Bronchus fibroblast of lung (primary cell): ENCODE results near the gene SSRP1. TPM values are rescaled to one million over a fixed set of nuclear protein-coding genes. Genes with fewer than 3 reads are reported as not detected.

ENCODE experiments used
- total RNA-seq: library from RNA; depleted of rRNA; stranded (reverse); fragments of >200 nt; gene quantifications from 2 replicates; pipeline ENCODE4 v1.2.3, GENCODE V29; 2015

SSRP1 gene, protein sequence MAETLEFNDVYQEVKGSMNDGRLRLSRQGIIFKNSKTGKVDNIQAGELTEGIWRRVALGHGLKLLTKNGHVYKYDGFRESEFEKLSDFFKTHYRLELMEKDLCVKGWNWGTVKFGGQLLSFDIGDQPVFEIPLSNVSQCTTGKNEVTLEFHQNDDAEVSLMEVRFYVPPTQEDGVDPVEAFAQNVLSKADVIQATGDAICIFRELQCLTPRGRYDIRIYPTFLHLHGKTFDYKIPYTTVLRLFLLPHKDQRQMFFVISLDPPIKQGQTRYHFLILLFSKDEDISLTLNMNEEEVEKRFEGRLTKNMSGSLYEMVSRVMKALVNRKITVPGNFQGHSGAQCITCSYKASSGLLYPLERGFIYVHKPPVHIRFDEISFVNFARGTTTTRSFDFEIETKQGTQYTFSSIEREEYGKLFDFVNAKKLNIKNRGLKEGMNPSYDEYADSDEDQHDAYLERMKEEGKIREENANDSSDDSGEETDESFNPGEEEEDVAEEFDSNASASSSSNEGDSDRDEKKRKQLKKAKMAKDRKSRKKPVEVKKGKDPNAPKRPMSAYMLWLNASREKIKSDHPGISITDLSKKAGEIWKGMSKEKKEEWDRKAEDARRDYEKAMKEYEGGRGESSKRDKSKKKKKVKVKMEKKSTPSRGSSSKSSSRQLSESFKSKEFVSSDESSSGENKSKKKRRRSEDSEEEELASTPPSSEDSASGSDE
- 140 and 147 TPM in 2 replicates for total RNA-seq

GRCh38 chr11:57335343-57336110, at the start of gene SSRP1:
SSRP1 (minus strand) TSS chr11:57335892; CDS start chr11:57335121, 771 bp downstream.

DNA sequence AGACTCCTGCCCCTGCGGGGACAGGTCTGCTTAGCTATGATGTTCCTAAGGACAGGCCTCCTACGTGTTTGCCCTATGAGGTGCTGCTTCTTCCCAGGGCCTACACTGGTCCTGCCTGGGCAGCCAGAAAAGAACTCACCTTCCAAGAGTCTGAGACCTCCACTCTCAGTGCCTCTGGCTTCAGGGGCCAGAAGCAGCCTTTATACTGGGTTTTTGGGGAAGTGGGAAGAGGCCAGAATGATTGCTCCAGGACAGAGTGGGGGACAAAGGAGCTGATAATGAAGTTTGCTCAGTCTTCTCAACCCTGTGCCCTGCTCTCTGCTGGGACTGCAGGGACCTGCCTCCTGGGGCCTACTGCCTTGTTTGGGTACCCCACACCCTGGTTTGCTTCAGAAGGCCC, 45.3 kb upstream of the SSRP1 start, which contains the start of gene PRG3:
TSS of gene PRG3 (minus strand) at position 176 of the 400 bp plus-strand sequence. CDS start 442 bp downstream, outside the sequence.

DNA sequence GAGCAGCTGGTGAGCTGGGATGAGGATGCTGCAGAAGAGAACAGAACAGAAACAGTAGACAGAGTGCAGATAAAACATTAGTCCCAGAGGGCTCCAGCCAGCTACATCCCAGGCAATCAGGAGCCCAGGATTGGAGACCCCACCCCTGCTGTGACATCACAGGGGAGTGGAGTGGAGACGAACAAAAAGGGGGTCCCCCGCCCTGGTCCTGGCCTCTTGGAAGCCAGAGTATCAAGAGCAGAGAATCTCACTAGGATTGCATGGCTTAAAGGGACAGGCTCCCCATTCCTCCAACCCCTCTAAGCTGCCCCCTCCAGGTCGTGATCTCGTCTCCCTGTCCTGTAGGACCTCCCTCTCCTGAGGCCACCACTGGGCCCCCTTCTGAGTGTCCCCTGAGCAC, 2.5 kb upstream of the SSRP1 start, which contains the start of gene P2RX3:
TSS of gene P2RX3 (plus strand) at position 211 of the 400 bp plus-strand sequence. CDS start 199 bp downstream, outside the sequence.

GRCh38 chr11:57324886-57325734, 10.6 kb downstream of the SSRP1 start, which contains the start of gene TNKS1BP1:
TNKS1BP1 (minus strand) TSS chr11:57324952; CDS start chr11:57321885, 3,067 bp downstream.

Other genes with a start within 250 kb of the SSRP1 start
- not detected in 2 replicates for gene LRRC55, start 153.9 kb downstream of the SSRP1 start, total RNA-seq
- gene APLNR, start 98.6 kb downstream of the SSRP1 start, total RNA-seq: not detected in 2 replicates
- gene TNKS1BP1, start 10.9 kb downstream of the SSRP1 start, total RNA-seq: 60.4 and 70.6 TPM in 2 replicates
- 0.15 TPM in 1 of 2 replicates, not detected in the other for gene P2RX3, start 2.5 kb upstream of the SSRP1 start, total RNA-seq
- gene PRG3, start 45.3 kb upstream of the SSRP1 start, total RNA-seq: not detected in 2 replicates
- gene PRG2, start 54.8 kb upstream of the SSRP1 start, total RNA-seq: not detected in 2 replicates
- 64.2 and 82.5 TPM in 2 replicates for gene SLC43A3, start 91.2 kb upstream of the SSRP1 start, total RNA-seq
- gene RTN4RL2, start 124.6 kb upstream of the SSRP1 start, total RNA-seq: 1.3 TPM in 2 replicates
- gene SLC43A1, start 179.8 kb upstream of the SSRP1 start, total RNA-seq: 17.1 and 18.8 TPM in 2 replicates
- gene TIMM10, start 194.9 kb upstream of the SSRP1 start, total RNA-seq: 53.1 and 56.5 TPM in 2 replicates
- gene SMTNL1, start 201.7 kb upstream of the SSRP1 start, total RNA-seq: not detected in 2 replicates
- 35.1 and 41.9 TPM in 2 replicates for gene UBE2L6, start 231.8 kb upstream of the SSRP1 start, total RNA-seq